HAP-1 (cell line): Measurements from ENCODE around the gene CEP20.

Experiments used
- DNase-seq, 2 experiments: peaks; one replicate each; pipeline ENCODE4 v3.0.0-alpha.2; 2016 to 2020; ENCODE audit warnings: low spot score in 2 of 2
- H3K27me3 ChIP-seq: fragments of 250-450 bp; sonication (Bioruptor Pico); 2 replicates; pipeline ENCODE4 v1.5.1; 2020; ENCODE audit warnings: low read depth, mild to moderate bottlenecking, moderate library complexity
- H3K36me3 ChIP-seq: fragments of 250-450 bp; sonication (Bioruptor Pico); replicated peaks from 2 replicates; pipeline ENCODE4 v1.5.1; 2020; ENCODE audit warnings: mild to moderate bottlenecking
- H3K4me1 ChIP-seq: fragments of 250-450 bp; sonication (Bioruptor Pico); 2 replicates; pipeline ENCODE4 v1.5.1; 2020; ENCODE audit warnings: mild to moderate bottlenecking
- H3K4me3 ChIP-seq: fragments of 250-450 bp; sonication (Bioruptor Pico); 2 replicates; pipeline ENCODE4 v1.5.1; 2020; ENCODE audit warnings: mild to moderate bottlenecking, moderate library complexity
- H3K9me3 ChIP-seq: fragments of 250-450 bp; sonication (Bioruptor Pico); 2 replicates; pipeline ENCODE4 v1.5.1; 2020; ENCODE audit warnings: mild to moderate bottlenecking, moderate library complexity
- in situ Hi-C: fragments of 300-500 bp; cut with MboI; formaldehyde crosslinking; loops from 3 replicates; pipeline ENCODE4 v1.14.3; 2020; ENCODE audit warnings: low sequenced_read_pairs, inconsistent platforms, mixed read lengths

The CEP20 gene

GRCh38 chr16:15886078-15886477, 2.3 kb downstream of the CEP20 start:
- peaks cover 21% of the 10 kb centered on the region for H3K36me3 ChIP-seq
- in situ Hi-C loops, result no loop called here
- no peak for DNase-seq
- no peaks in the 10 kb centered on the region for H3K27me3 ChIP-seq
- H3K9me3 ChIP-seq, result no peaks in the 10 kb centered on the region
- peaks cover 16% of the 10 kb centered on the region for H3K4me1 ChIP-seq
- no peak overlapping the region for H3K4me3 ChIP-seq

- H3K27me3 ChIP-seq, result no peaks in the 10 kb centered on the region
- H3K4me3 ChIP-seq, result no peak overlapping the region
- in situ Hi-C loops, result no loop called here
- peaks cover 25% of the 10 kb centered on the region for H3K36me3 ChIP-seq
- DNase-seq, result no peak
- H3K4me1 ChIP-seq, result peaks cover 16% of the 10 kb centered on the region
- H3K9me3 ChIP-seq, result no peaks in the 10 kb centered on the region
These were observed 2.8 kb downstream of the CEP20 start for GRCh38 chr16:15885560-15886001.

GRCh38 chr16:15882563-15882962, 5.8 kb downstream of the CEP20 start:
- H3K27me3 ChIP-seq, result no peaks in the 10 kb centered on the region
- in situ Hi-C loops, result no loop called here
- H3K9me3 ChIP-seq, result no peaks in the 10 kb centered on the region
- DNase-seq, result no peak
- peaks cover 25% of the 10 kb centered on the region for H3K36me3 ChIP-seq
- H3K4me1 ChIP-seq, result peaks cover 21% of the 10 kb centered on the region
- no peak overlapping the region for H3K4me3 ChIP-seq

GRCh38 chr16:15881794-15882379, 6.5 kb downstream of the CEP20 start:
- H3K9me3 ChIP-seq, result no peaks in the 10 kb centered on the region
- no peak for DNase-seq
- in situ Hi-C loops, result no loop called here
- H3K27me3 ChIP-seq, result no peaks in the 10 kb centered on the region
- H3K36me3 ChIP-seq, result peaks cover 25% of the 10 kb centered on the region
- H3K4me3 ChIP-seq, result no peak overlapping the region
- H3K4me1 ChIP-seq, result peaks cover 16% of the 10 kb centered on the region

GRCh38 chr16:15880434-15881308, 7.7 kb downstream of the CEP20 start:
- Histone ChIP-seq H3K9me3 (no peaks in the 10 kb centered on the region), H3K4me3 (no peak overlapping the region), H3K36me3 (peaks cover 25% of the 10 kb centered on the region), H3K27me3 (no peaks in the 10 kb centered on the region), H3K4me1 (peaks cover 11% of the 10 kb centered on the region)
- in situ Hi-C loops, result no loop called here
- no peak for DNase-seq

- Histone ChIP-seq H3K4me1 (peaks cover 11% of the 10 kb centered on the region), H3K4me3 (no peak overlapping the region), H3K9me3 (no peaks in the 10 kb centered on the region), H3K36me3 (peaks cover 29% of the 10 kb centered on the region), H3K27me3 (no peaks in the 10 kb centered on the region)
- in situ Hi-C loops, result loop anchor here (10.0 kb wide), 1 partner anchor 245 kb away; no protein-coding TSS in a partner anchor
- no peak for DNase-seq
These were observed 9.1 kb downstream of the CEP20 start for GRCh38 chr16:15879255-15879811.

- Histone ChIP-seq H3K4me3 (no peak overlapping the region), H3K27me3 (no peaks in the 10 kb centered on the region), H3K36me3 (peaks cover 13% of the 10 kb centered on the region), H3K9me3 (no peaks in the 10 kb centered on the region), H3K4me1 (peaks cover 11% of the 10 kb centered on the region)
- no peak for DNase-seq
- in situ Hi-C loops, result loop anchor here (10.0 kb wide), 1 partner anchor 248 kb away; no protein-coding TSS in a partner anchor
These were observed 11.9 kb downstream of the CEP20 start for GRCh38 chr16:15876503-15876902.

- Histone ChIP-seq H3K9me3 (no peaks in the 10 kb centered on the region), H3K36me3 (peaks cover 15% of the 10 kb centered on the region), H3K4me3 (no peak overlapping the region), H3K4me1 (peaks cover 5% of the 10 kb centered on the region), H3K27me3 (no peaks in the 10 kb centered on the region)
- in situ Hi-C loops, result loop anchor here (10.0 kb wide), 1 partner anchor 250 kb away; no protein-coding TSS in a partner anchor
- DNase-seq, result peak; percentile 33 to 67
These were observed 13.6 kb downstream of the CEP20 start for GRCh38 chr16:15874745-15875314.

- in situ Hi-C loops, result loop anchor here (10.0 kb wide), 1 partner anchor 251 kb away; no protein-coding TSS in a partner anchor
- Histone ChIP-seq H3K4me1 (no peaks in the 10 kb centered on the region), H3K9me3 (no peaks in the 10 kb centered on the region), H3K4me3 (no peak overlapping the region), H3K27me3 (no peaks in the 10 kb centered on the region), H3K36me3 (peaks cover 20% of the 10 kb centered on the region)
- DNase-seq, result no peak
These were observed 14.7 kb downstream of the CEP20 start for GRCh38 chr16:15873737-15874136.

- no peaks in the 10 kb centered on the region for H3K4me1 ChIP-seq
- no peaks in the 10 kb centered on the region for H3K27me3 ChIP-seq
- peaks cover 20% of the 10 kb centered on the region for H3K36me3 ChIP-seq
- in situ Hi-C loops, result loop anchor here (10.0 kb wide), 1 partner anchor 252 kb away; no protein-coding TSS in a partner anchor
- no peaks in the 10 kb centered on the region for H3K9me3 ChIP-seq
- no peak for DNase-seq
- no peak overlapping the region for H3K4me3 ChIP-seq
These were observed 15.1 kb downstream of the CEP20 start for GRCh38 chr16:15873301-15873700.

GRCh38 chr16:15870011-15870410, 18.4 kb downstream of the CEP20 start:
- no peak for DNase-seq
- in situ Hi-C loops, result loop anchor here (10.0 kb wide), 1 partner anchor 255 kb away; no protein-coding TSS in a partner anchor
- Histone ChIP-seq H3K9me3 (no peaks in the 10 kb centered on the region), H3K4me1 (no peaks in the 10 kb centered on the region), H3K4me3 (no peak overlapping the region), H3K27me3 (no peaks in the 10 kb centered on the region), H3K36me3 (peaks cover 30% of the 10 kb centered on the region)

GRCh38 chr16:15866451-15866850, 22.0 kb downstream of the CEP20 start:
- Histone ChIP-seq H3K4me1 (no peaks in the 10 kb centered on the region), H3K36me3 (peaks cover 21% of the 10 kb centered on the region), H3K9me3 (no peaks in the 10 kb centered on the region), H3K4me3 (no peak overlapping the region), H3K27me3 (no peaks in the 10 kb centered on the region)
- DNase-seq, result no peak
- in situ Hi-C loops, result no loop called here

- no peaks in the 10 kb centered on the region for H3K9me3 ChIP-seq
- in situ Hi-C loops, result no loop called here
- H3K4me1 ChIP-seq, result no peaks in the 10 kb centered on the region
- H3K4me3 ChIP-seq, result no peak overlapping the region
- H3K27me3 ChIP-seq, result no peaks in the 10 kb centered on the region
- peaks cover 21% of the 10 kb centered on the region for H3K36me3 ChIP-seq
- no peak for DNase-seq
These were observed 22.7 kb downstream of the CEP20 start for GRCh38 chr16:15865742-15866141.
